ENCODE results near the gene UBR2. TPM values are rescaled to one million over a fixed set of nuclear protein-coding genes. Genes with fewer than 3 reads are reported as not detected.

The UBR2 gene
- total and polyA plus RNA-seq, 2 of the 13 experiments (the other 11 are each of a cell fraction or from before 2014, with no cell fraction given), result 17.6 to 29.3 TPM

DNA sequence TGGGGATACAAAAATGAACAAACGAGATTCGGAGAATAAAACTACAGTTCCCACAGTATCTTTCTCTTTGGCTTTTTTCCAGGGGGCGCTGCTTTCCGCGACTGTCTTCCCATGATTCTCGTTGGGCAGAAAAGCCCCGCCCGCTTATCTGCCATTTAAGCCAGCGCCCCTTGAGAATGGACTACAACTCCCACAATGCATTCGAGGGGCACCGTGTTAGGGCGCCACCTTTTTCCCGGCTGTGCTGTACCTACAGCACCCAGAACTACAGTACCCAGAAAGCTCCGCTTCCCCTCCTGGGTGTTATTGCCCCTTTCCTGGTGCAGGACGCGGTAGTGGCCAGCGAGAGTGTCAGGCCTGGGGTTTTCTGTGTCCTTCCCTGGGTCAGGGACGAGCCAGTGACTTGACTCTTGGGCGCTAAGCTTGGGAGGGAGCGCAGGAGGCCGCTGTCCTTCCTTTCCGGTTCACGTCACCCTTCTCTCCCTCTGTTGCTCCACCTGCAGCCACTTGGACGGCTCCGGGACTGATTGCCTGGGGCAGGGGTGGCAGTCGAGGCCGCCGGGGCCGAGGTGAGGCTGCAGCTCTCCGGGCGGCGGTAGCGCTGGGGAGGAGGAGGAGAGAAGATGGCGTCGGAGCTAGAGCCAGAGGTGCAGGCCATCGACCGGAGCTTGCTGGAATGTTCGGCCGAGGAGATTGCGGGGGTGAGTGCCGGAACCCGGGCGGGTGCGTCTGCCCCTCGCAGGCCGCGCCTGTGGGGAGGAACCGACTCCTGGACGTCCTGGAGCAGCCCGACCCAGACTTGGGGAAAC lies at the start of gene UBR2 (continued):
- no peak for TF ChIP-seq USF2 (IDR thresholded peaks at IDR 0.05; ENCODE audit: low read depth, low read length)
- TF ChIP-seq USF2 (CRISPR knock-in tag; IDR thresholded peaks at IDR 0.05; ENCODE audit: borderline replicate concordance), result peak; percentile 75; the same call in 1 of the 2 replicates
- TF ChIP-seq KLF16 (CRISPR knock-in tag; IDR thresholded peaks at IDR 0.05), result peak in 1 of 2 experiments; percentile 92; a peak in 2 of 4 replicates
- peak; percentile 96 for TF ChIP-seq ZSCAN9 (CRISPR knock-in tag; IDR thresholded peaks at IDR 0.05; ENCODE audit: borderline replicate concordance)
- TF ChIP-seq NFE2L1 (CRISPR knock-in tag; IDR thresholded peaks at IDR 0.05; ENCODE audit: borderline replicate concordance), result peak; percentile 79
- peak; percentile 77 for TF ChIP-seq MYC (CRISPR knock-in tag; IDR thresholded peaks at IDR 0.05; ENCODE audit: borderline replicate concordance)
- TF ChIP-seq SNAPC2 (CRISPR knock-in tag; IDR thresholded peaks at IDR 0.05), result peak; percentile 45; the same call in 1 of the 2 replicates
- no peak for TF ChIP-seq ZNF282 (IDR thresholded peaks at IDR 0.05; ENCODE audit: partially characterized antibody)
- peak; percentile 88; the same call in 1 of the 2 replicates for TF ChIP-seq ZNF614 (CRISPR knock-in tag; IDR thresholded peaks at IDR 0.05; ENCODE audit: borderline replicate concordance)
- no peak for TF ChIP-seq BRCA1 (CRISPR knock-in tag; IDR thresholded peaks at IDR 0.05)
- TF ChIP-seq JUND (CRISPR knock-in tag; IDR thresholded peaks at IDR 0.05), result peak; percentile 74; the same call in 1 of the 2 replicates
- TF ChIP-seq, protein P1, sequence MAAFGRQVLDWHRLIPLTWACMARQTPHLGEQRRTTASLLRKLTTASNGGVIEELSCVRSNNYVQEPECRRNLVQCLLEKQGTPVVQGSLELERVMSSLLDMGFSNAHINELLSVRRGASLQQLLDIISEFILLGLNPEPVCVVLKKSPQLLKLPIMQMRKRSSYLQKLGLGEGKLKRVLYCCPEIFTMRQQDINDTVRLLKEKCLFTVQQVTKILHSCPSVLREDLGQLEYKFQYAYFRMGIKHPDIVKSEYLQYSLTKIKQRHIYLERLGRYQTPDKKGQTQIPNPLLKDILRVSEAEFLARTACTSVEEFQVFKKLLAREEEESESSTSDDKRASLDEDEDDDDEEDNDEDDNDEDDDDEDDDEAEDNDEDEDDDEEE (CRISPR knock-in tag; IDR thresholded peaks at IDR 0.05), result peak; percentile 92
- TF ChIP-seq PCBP2 (optimal IDR thresholded peaks at IDR 0.05; ENCODE audit: low read depth, low read length, poor library complexity, severe bottlenecking), result no peak
- TF ChIP-seq ATF2 (CRISPR knock-in tag; IDR thresholded peaks at IDR 0.05), result peak; percentile 92
- no peak for TF ChIP-seq SCMH1 (CRISPR knock-in tag; IDR thresholded peaks at IDR 0.05; ENCODE audit: borderline replicate concordance)
- 0 out of 2 replicates have a peak, but pooled peaks have one; percentile 48 for TF ChIP-seq ZNF724P (CRISPR knock-in tag; IDR thresholded peaks at IDR 0.05; ENCODE audit: borderline replicate concordance)
- TF ChIP-seq, protein P2, sequence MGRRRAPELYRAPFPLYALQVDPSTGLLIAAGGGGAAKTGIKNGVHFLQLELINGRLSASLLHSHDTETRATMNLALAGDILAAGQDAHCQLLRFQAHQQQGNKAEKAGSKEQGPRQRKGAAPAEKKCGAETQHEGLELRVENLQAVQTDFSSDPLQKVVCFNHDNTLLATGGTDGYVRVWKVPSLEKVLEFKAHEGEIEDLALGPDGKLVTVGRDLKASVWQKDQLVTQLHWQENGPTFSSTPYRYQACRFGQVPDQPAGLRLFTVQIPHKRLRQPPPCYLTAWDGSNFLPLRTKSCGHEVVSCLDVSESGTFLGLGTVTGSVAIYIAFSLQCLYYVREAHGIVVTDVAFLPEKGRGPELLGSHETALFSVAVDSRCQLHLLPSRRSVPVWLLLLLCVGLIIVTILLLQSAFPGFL (CRISPR knock-in tag; IDR thresholded peaks at IDR 0.05), result no peak
- TF ChIP-seq ZNF549 (CRISPR knock-in tag; IDR thresholded peaks at IDR 0.05), result no peak
- peak; percentile 85 for TF ChIP-seq ZNF770 (CRISPR knock-in tag; IDR thresholded peaks at IDR 0.05)
- peak; percentile 65 for TF ChIP-seq GABPA (IDR thresholded peaks at IDR 0.05; ENCODE audit: low read depth, low read length)
- TF ChIP-seq GABPA (CRISPR knock-in tag; IDR thresholded peaks at IDR 0.05; ENCODE audit: low read depth), result peak; percentile 95
- peak; percentile 28; the same call in 1 of the 2 replicates for TF ChIP-seq NAIF1 (CRISPR knock-in tag; IDR thresholded peaks at IDR 0.05; ENCODE audit: borderline replicate concordance)
